ENCODE results near the gene DNAJB13.

Gene DNAJB13

GRCh38 chr11:74001822-74002286 is 51.0 kb downstream of the DNAJB13 start:
- no peak for DNase-seq

DNA sequence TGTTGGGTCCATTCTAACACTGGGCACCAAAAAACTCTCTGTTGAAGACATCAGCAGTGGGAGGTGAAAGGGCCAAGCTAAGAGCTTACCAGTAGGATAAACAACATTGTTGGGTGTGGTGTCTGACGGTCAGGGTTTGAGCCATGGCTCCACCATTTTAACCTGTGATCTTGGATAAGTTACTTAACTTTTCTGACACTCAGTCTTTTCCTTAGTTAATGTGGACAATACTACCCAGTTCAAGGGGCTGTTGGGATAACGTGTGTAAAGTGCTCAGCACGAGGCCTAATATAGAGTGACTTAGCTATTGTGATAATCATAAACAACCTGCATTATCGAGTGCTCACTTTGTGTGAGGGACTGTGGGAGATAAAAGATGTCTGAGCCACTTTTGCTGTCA is 52.0 kb downstream of the DNAJB13 start:
- no peak for DNase-seq

DNA sequence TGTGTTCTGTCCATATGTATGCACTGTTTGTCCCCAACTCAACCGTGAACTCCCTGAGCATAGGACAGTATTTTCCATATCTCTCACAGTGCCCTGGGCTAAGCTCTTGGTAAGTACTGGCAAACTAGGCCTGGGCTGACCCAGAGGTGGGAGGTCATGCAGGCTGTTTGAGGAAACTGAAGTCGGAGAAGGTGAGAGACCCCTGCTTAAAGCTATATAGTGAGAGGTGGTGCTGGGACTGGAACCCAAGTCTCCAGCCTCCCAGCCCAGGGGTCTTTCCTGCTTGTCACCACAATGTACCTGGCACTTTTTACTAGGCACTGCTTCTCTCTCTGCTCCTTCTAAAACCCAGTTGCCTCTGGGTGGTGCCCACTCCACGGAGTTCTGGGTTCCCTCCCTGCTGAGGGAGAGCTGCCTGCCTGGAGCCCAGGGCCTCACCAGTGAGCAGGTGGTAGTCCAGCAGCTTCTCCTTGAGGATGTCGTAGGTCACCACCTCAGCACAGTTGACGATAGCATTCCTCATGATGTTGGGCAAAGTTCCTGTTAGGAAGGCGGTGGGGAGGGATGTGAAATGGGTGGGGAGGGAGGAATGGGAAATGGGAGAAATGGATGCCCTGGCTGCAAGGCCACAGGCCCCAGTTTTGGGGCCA is 53.3 kb downstream of the DNAJB13 start:
- DNase-seq: no peak

GRCh38 chr11:74004759-74005615 is 54.2 kb downstream of the DNAJB13 start:
- DNase-seq: no peak

GRCh38 chr11:74005721-74006517 is 55.1 kb downstream of the DNAJB13 start:
- DNase-seq: no peak

GRCh38 chr11:74006743-74007304 is 56.0 kb downstream of the DNAJB13 start:
- no peak for DNase-seq

- no peak for DNase-seq
These were observed 57.0 kb downstream of the DNAJB13 start for GRCh38 chr11:74007691-74008372.

GRCh38 chr11:74008373-74009229 is 57.8 kb downstream of the DNAJB13 start, which contains the start of gene UCP3:
Gene UCP3, minus strand, starts transcription at chr11:74009085. Its CDS starts 2,043 bp downstream, at chr11:74007042.
- no peak for DNase-seq

DNA sequence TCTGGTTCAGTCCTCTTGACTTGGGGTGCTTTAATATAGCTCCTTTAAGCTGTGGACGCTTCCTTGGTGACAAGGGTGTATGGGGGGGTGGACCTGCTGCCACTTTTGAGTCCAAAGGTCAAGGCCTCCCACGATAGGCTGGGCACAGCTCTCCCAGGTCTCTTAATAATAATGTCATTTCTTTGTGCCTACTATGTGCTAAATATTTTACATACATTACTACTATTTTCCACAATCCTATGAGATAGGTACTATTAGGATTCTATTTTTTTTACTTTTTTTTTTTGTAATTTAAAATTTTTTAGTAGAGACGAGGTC is 58.4 kb downstream of the DNAJB13 start:
- no peak for DNase-seq

GRCh38 chr11:74009675-74010305 is 59.0 kb downstream of the DNAJB13 start:
- DNase-seq: no peak

GRCh38 chr11:74010306-74011300 is 59.8 kb downstream of the DNAJB13 start:
- DNase-seq: no peak

DNA sequence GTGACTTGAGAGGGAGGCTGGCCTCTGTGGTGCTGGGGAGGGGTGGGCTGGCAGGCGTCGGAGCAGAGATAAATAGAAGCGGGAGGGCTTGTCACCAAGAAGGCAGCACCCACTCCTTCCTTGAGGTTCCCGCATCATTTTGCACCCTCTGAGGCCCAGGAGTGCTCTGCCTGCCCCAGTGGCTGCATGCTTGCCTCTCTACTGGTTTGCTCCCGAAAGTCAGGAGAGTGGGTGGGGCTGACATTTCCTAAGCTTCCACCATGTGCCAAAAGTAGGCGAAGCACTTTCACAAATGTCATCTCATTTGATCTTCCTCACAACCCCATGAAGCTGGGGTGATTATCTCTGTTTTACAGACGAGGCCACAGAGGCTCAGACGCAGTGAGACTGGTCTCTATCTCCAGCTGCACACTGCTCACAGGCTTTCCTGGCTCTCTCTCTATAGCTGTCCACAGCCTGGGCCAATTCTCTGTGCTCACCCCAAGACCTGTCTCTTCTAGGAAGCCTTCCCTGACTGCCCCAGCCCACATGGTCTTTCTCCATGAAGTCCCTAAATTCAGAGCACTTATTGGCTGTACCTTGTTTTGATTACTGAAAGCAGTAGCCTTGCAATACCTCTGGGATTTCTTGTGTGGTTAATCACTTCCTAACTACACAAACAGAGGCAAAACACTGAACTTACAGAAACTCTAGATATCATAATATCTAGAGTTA is 60.7 kb downstream of the DNAJB13 start:
- DNase-seq: no peak

- DNase-seq: no peak
These were observed 61.4 kb downstream of the DNAJB13 start for GRCh38 chr11:74012074-74012809.

DNA sequence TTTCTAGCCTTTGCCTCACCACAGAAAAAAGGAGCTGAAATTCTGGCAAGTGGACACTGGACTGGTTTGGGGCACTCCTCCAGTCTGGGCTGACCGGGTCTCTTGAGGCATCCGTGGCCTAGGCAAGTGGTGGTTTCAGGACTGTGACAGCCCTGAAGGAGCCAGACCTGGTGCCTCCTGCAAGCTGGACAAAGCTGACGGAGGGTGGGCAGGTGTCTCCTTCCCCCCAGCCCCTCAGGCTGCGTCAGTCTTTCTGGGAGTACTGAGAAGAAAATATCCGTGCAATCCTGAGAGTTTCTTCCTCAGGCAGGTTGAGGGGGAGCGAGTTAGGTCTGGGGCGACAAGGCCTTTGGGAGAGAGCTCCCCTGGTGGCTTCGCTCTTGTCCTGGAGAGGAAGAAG is 62.3 kb downstream of the DNAJB13 start:
- no peak for DNase-seq

- DNase-seq: no peak
These were observed 64.1 kb downstream of the DNAJB13 start for GRCh38 chr11:74014880-74015279.

- no peak for DNase-seq
These were observed 65.3 kb downstream of the DNAJB13 start for GRCh38 chr11:74015919-74016684.

- DNase-seq: no peak
These were observed 66.8 kb downstream of the DNAJB13 start for GRCh38 chr11:74017631-74018030.

Measured in DMS153 (cell line).